SK-N-SH treated with all-trans-retinoic acid at 6 μM for 48 hours (cell line): ENCODE data around the gene RBMS3.

Experiments used
- ARNTL ChIP-seq: fragments of 450-650 bp; formaldehyde crosslinking; IDR thresholded peaks from 2 replicates; pipeline ENCODE4 v1.5.0; 2020; ENCODE audit warnings: low read depth, mild to moderate bottlenecking, moderate library complexity, borderline replicate concordance
- PPARA ChIP-seq: fragments of 250-450 bp; sonication (Bioruptor Pico); IDR thresholded peaks from 2 replicates; pipeline ENCODE4 v1.5.0; 2020; ENCODE audit warnings: mild to moderate bottlenecking, borderline replicate concordance

- TF ChIP-seq PPARA (CRISPR knock-in tag): no peak
- no peak for TF ChIP-seq ARNTL (CRISPR knock-in tag)
Measured at GRCh38 chr3:29281344-29282241, 722 bp downstream of the RBMS3 start.
